ENCODE measurements around the gene TSPAN9.

TSPAN9 gene

DNA sequence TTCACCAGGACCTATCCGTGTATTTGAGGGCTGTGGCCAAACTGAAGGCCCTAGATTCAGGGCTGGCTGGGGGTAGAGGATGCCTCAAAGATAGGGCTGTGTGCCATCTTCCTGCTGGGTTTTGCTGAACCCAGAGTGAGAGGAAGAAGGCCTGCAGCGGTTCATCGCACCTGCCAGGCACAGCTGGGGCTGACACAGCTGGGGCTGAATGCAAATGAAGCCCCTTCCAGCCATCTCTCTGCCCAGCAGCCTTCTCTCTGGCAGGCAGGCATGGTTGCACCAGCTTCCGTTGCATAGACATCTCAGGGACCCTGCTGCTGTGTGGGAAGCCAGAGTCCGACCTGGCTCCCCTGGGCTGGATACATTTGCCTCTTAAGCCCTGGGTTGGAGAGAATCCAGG lies 152.4 kb downstream of the TSPAN9 start:
- no peak for DNase-seq

DNA sequence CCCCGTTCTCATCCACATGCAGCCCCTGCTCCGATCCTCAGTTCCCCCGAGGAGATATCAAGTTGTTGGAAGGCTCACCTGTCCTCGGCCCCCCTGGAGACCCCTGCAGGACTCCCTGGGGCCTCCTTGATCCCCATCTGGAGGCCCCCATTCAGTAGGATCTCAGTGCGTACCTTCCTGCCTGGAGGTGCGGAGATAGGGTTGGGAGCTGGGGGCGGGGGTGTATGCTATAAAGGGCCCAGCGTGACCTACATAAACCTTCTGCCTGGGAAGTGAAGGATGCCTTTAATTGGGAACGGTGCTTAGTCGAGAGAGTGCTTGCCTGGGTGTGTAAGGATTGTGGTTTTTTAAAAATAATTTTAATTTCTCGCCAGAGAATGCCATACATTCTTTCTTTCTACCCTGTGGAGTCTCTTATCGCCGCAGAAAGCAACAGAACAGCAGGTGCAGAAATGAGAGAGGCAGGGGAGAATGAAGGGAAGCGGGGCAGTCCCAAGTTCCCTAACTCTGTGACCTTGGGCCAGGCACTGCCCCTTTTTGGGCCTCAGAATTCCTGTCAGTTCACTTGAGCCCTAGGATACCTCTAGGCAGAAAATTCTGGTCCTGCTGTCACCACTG lies 153.7 kb downstream of the TSPAN9 start:
- DNase-seq = no peak

DNA sequence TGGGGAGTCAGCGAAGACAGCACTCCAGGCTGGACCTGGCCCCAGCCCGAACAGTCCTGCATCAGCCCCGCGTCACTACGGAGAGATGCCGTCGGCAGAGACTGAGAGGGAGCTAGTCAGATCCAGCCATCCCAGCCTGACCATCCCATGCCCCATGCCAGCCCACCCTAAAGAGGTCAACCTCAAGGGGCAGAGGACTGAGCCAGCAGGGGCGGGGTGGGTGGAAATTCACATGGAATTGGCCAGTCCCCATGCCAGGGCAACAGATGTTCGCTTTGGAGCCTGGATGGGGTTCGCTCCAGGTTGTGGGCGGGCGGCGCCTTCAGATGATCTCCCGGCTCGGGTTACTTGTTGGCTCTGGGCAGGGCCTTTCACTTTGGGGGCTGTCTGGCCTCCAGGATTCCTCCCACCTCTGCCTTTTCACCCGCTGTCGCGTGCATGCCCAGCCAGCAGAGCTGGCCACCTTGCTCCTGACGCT lies 154.3 kb downstream of the TSPAN9 start:
- DNase-seq = no peak

DNA sequence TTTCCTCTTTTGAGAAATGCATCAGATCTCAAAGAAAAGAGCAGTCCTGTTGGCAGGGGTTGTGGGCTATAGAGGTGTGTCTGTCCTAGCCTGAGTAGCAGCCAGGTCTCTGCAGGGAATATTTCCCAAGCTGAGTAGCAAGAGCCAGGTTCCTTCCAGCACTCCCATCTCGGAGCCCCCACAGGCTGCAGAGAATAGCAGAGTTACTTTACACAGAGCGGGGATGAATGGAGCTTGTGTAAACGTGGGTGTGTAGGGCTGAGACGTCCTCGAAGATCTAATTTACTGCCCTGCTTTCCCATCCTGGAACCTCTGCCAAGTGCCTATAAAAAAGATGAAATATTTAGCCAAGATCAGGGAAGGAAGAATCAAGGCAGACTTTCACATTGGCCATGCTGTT lies 156.6 kb downstream of the TSPAN9 start:
- no peak for DNase-seq

DNA sequence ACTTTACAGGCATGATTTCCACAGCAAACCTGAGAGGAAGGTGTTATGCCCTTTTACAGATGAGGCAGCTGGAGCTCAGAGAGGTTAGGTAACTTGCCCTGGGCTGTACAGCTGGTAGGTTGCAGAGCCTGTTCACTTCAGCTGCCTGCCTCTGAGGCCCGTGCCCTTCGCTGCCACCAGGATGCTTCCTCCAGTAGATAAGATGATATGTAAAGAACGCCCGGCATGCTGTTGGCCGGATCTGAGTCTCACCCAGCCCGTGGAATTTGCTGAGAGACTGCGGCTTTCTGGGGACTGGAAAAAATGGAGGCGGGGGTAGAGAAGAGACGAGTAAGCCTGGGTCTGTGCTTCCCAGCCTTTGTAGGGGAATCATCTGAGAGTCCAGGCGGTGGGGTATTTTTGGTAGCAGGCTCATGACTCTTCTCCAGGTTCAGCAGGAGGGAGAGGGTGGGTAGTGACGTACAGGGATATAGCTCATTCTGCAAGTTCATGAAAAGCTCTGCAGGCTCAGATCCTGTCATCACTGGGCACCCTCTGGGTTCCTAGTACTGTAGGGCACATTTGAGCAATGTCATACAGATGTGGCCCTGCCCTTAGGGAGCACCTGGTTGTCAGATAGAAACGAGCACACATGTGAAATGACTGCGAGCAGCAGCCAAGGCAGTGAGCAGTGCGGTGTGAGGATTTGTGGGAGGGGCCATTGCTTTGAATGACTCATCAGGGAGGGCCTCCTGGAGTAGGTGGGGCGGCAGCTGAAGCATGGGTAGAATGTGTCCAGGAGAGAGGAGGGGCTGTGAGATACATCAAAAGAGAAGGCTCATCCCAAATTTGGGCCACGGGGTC lies 159.4 kb downstream of the TSPAN9 start:
- no peak for DNase-seq

DNA sequence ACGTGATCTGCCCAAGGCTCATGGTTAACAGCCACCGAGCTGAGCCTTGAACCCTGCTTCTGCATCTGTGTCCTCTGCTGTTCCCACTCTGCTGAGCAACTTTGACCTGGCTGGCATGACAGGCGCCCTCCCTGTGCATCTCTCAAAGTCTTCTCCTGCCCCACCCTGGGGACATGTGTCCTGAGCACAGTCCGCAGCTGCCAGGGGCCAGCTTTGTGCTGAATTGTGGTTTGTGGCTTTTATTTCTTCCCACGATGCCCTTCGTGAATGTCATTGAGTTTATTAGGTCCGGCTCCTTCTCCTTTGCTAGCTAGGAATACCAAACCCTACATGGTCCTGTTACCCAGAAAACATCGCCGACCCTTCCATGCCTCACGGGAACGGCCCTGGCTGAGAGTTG lies 161.0 kb downstream of the TSPAN9 start:
- no peak for DNase-seq

DNA sequence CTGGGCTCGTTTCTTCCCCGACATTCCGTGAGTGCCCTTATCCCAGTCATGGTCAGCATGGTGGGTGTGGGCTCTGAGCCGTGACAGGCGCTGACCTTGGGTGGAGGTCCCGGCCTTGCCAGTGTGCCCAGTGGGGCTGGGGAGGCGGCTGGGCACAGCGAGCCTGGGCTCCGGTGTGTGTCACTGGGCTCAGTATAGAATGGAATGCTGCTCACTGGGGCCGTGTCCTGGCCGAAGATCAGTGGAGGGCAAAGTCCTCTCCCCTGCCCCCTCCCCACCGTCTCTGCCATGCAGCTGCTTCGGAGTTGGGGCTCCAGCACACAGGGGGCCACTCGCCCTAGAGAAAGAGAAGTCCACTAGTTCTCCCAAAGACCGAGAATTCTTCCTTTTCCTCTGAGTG lies 164.4 kb downstream of the TSPAN9 start:
- DNase-seq = no peak

DNA sequence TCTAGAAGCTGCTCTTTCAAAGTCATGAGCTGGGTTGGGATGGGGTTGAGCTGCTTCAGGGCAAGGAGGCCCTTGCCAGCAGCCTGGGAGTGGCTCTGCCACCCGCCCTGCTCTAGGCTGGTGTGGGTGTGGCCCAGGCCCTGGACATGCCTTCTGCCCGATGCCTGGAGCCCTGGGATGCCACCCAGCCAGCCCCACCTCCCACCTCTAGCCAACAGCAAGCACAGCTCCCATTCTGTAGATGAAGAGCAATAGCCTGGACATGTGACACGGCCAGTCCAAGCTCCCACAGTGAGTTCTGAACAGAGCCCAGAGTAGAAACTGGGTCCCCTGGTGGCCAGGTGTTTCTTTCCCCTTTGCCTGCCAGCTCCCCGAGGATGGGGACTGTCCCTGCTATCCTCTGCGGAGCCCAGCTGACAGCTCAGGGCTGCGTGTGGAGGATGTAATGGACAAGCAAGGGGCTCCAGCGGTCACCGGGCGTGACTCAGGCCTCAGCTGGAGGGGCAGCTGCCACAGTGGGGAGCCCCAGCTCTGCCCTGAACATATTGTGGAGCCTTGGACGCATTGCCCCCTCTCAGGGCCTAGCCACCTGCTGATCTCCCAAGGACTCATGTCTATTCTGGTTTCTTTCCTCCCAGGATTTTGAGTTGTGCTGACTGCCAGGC lies 165.2 kb downstream of the TSPAN9 start:
- no peak for DNase-seq

DNA sequence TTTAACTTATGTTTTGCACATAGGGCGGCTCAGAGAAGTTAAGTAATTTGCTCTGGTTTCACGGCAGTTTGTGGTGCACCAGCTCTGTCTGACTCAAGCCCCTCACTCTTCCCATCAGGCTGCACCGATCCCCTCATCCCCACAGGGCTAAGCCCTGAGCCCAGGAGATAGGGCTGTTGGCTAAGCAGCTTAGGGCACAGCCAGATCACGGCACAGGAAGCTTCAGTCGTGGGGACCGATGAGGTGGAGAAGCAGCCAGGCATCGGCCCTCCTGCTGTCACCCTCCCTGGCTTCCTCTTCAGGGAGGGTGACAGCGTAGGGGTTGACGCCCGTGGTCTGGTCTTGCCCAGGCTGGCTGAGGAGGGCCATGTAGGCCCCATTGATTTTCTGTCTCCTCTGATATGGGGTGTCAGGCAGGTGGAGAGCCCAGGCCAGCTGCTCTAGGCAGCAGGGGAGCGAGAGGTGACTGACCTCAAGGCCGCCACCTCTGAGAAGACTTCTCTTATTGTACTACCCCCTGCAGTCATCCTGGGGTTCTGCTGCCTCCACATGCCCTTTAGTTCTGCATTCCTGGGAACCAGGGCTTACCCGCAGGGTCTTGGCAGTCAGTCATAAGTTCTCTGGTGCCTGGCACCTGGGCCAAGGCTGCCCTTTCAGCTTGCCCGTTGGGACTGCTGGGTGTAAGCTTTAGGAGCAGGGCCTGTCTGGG lies 166.4 kb downstream of the TSPAN9 start:
- no peak for DNase-seq

DNA sequence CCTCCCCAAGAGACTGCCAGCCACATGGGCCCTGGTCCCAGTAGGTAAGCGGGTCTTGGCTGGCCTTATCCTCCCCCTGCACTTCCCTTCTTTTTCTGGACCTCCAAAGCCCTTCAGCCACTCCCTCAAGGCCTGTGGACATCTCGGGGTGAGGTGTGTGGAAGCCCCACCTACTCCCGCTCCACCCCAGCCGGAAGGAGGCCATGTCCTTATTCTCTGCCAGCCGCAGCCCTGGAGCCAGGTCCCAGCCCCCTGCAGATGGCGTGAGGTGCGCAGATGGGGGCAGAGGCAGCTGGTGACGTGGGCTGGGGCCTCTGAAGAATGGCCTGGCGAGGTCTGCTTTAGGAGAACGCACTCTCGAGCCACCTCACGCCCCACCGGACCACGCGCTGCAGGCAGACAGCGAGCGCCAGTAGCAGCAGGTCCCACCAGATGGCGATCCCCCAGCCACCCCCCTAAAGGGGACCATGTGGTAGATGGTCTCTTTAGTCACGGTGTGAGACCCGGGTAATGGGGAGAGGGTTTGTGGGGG lies 167.1 kb downstream of the TSPAN9 start:
- no peak for DNase-seq

DNA sequence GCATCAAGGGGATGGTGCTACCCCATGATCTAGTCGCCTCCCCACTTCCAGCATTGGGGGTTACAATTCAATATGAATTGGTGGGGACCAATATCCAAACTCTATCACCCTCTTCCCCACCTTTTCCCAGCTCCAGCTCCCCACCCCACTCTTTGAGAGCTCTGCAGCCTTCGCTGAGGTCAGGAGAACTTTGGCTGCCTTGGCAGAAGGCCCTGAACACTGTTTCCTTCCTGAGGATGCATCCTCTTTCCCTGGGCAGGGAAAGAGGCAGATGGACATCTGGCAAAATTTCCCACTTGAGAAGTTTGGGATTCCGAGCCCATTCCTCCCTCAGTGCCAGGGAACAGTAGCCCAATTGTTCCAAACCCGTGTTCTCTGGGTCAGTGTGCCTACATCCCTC lies 169.1 kb downstream of the TSPAN9 start:
- no peak for DNase-seq

DNA sequence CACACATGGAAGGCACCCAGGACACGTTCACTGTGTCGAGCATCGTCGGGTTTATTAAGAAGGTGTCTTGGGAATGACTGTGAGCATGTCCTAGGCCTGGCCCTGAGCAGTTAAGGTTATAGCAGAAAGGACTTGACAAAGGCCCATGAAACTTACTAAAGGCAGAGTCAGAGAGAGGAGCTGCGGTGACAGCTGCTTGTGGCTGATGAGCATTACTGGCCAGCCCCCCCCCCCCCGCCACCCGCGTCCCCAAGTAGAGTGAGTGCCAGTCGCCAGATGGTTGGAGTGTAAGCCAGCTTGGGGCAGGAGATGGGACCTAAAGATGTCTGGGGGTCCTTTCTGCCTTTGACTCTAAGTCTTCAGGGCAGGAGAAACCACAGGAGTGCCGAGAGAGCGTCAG lies 169.9 kb downstream of the TSPAN9 start:
- DNase-seq = no peak

DNA sequence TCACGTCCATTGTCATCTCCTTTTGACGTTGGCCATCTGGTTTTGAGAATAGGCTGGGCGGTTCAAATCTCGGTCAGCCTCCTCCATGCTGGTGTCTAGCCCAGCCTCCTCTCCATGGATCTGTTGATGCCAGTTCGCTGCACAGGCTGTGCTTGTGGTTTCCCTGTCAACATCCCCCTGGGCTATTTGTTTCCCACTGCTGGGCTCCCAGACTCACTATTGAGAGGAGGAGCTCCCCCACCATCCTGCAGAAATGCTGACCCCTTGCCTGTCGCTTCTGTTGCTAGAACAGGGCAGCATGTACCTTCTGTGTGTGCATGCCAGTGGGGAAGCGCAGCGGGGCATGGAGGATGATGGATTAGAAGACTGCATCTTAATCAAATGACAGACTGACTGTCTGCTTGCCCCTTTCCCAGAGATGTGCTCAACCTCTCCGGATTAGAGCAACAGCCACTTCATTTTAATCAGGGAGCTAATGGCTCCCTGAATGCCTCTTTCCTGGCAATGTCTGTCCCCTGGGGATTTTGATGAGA lies 170.5 kb downstream of the TSPAN9 start:
- DNase-seq = no peak

DNA sequence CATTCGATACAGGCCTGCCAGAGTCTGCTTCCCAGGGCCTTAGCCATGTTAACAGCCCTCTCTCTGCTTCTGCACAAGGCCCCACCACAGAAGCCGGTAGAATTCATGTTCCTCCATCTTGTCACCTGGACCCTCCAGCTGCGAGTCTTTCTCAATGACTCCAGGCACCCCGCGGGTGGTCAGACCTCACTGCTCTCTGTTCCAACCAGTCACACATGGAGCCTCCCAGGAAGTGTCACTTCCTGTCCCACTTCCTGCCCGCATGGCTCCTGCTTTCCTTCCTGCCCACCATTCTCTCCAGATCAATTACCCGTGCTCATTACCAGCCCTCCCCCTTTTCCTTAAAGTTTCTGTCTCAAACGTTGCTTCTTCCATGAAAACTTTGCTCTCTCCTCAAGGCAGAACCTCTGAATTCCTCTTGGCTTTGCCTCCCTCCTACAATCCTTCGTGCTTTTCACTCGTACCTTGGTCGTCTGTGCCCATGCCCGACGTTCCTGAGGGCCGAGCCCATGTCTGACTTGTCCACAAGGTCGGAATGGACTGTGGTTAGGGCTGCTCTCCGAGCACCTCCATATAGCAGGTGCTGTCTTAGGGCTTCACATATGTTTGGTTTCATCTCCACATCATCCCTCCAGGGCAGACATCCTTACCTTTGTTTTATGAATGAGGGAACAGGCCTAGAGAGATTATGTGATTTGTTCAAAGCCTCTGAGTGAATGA lies 172.1 kb downstream of the TSPAN9 start:
- no peak for DNase-seq

DNA sequence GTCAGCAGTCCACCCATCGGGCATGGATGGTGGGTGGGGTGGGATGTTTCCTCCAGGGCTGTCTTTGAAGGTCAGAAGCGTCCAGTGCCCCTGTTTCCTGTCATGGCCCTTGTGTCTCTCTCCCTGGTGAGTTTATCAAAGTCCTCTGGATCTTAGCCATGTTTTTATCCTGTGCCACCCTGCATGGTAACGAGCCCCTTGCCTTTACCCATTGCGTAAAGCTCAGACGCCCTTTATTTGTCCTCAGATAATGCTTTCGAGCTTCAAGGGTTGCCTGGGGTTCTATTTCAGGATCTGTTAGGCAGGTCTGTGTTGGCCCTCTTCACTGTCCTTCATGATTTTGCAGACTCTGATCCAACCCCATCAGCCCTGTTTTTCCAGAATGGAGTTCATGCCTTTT lies 172.9 kb downstream of the TSPAN9 start:
- no peak for DNase-seq

DNA sequence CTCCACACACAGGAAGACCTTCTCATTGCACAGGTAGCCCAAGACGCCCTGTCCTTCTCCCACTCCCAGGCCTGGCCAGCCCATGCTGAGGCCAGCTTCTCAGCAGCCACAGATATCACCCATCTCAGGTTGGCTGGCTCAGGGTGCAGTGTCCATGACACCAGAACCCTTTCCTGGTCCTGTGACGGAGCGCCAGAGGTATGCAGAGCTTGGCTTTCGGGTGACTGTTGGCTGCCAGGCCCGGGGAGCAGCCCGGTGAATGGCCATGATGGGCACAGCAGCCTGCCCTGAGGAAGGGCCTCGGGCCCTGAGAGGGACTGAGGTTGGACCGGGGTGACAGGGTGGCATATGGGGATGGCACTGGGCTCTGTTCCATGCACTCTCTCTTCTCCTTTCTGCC lies 173.4 kb downstream of the TSPAN9 start:
- DNase-seq = no peak

DNA sequence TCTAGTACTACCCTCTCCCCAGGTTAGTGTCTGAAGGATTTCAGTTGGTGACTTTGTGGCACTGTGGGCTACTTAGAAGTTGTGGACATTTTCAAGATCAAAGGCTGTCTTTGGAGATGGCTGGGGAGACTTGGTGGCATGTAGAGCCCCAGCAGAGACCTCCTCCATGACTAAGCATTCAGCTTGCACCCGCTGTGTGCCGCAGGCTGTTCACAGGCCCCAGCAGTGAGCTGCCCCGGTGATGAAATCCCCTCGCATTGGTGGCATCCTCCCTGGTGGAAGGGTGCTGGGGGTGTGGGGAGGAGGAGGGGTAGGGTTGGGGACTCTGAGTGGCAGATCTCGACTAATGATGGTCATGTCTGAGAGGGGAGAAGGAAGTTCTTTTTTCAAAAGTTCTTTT lies 173.9 kb downstream of the TSPAN9 start:
- no peak for DNase-seq

DNA sequence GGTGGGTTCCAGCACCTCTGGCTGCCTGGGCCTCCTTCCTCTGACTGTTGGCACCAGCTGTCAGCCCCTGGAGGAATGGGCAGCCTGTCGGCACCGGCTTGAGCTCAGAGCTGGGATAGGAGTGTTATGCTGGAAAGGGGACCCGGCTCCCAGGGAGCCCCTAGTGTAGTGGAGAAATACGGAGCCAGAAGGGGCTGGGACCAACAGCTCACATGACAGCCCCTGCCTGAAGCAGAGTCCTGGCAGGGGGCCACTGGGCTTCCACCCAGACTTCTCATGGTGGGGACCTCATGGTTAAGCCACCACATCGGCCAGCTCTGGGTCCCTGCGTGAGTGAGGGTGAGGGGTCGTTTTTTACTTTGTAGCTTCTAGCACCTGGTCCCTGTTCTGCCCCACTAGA lies 174.5 kb downstream of the TSPAN9 start:
- no peak for DNase-seq

DNA sequence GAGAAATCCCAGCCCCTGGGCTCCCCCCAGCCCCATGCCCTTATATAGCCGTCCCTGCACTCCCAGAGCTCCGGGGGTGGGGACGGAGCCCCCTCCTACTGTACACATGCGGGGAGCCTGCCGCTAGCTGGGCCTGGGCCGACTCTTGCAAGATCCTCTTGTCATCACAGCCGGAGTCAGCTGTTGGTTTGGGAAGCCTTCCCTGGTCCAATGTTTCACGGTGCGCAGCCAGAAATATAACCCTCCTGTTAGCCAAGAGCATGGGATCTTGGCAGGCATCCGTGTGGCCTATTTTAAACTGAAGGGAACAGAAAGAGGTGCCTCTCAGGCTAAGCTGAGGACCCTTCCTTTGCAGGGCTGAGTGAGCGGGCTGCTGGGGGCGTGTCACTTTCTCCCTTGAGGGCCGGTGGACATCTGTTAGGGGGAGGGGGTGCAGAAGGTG lies 175.3 kb downstream of the TSPAN9 start:
- no peak for DNase-seq

DNA sequence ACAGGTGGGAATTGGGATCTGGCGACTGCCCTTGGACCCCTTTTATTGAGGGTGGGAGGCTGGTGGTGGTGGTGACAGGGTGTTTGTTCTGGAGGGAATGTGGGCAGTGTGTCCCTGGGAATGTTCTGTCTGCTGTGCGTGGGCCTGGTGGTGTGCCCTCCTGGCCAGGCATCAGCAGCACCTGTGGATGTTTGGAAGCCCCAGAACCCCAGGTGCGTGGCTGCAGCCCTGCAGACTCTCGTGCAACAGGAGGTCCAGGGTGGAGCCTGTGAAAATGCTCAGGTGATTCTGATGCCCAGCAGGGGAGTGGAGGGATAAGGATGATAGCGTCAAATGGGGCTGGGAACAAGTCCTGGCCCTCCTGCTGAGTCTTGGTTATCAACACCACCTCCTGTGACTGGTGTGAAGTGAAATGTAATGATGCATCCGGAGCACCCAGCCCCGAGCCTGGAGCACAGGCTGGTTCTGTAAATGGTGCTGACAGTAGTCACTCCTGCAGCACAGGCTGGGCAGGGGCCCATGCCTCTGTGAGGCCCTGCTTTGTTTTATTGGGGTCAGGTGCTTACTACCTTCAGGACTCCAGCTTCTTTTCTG lies 176.6 kb downstream of the TSPAN9 start:
- DNase-seq = no peak

DNA sequence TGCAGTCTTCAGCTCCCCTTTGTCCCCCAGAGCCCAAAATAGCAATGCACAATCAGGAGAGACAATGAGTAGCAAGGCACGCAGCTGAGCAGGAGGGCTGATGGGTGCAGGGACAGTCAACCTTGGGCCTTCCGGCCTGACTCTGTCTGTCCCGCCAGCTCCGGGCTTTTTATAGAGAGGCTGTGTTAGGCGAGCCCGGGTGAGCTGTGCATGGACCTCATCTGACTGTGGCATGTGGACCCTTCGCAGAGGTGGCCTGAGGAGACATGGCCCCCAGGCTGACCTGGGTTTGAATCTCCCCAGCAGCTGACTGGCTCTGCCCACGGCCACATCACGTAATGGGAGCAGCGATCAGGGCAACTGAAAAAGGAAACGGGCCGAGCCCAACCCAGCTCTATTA lies 177.9 kb downstream of the TSPAN9 start:
- no peak for DNase-seq

All from NCI-H2227 treated with DMSO at 0.1 percent for 48 hours (cell line).